HG03103 (cell line): ENCODE results near the gene PRKAR1B.
"Not testable (repeated sequence)": the region's sequence is repeated elsewhere in the genome, so short reads cannot be mapped to it uniquely, and the experiment has no call there.

Experiments used
- ATAC-seq: cut with Tn5 transposase; IDR thresholded peaks from one replicate; pipeline ENCODE4 v1.9.1; 2021; ENCODE audit warnings: low read depth; ENCODE audit not compliant: unreplicated experiment

Gene PRKAR1B

GRCh38 chr7:564176-564865 is 162.8 kb downstream of the PRKAR1B start:
- no peak for ATAC-seq

- ATAC-seq: no peak
Observed at GRCh38 chr7:563629-564170, 163.4 kb downstream of the PRKAR1B start.

GRCh38 chr7:562789-563628 is 164.1 kb downstream of the PRKAR1B start:
- ATAC-seq: no peak

- ATAC-seq: no peak
Observed at GRCh38 chr7:562374-562675, 164.8 kb downstream of the PRKAR1B start.

GRCh38 chr7:561631-562373 is 165.3 kb downstream of the PRKAR1B start:
- ATAC-seq: no peak

- no peak for ATAC-seq
Observed at GRCh38 chr7:560966-561630, 166.0 kb downstream of the PRKAR1B start.

GRCh38 chr7:559396-559705 is 167.7 kb downstream of the PRKAR1B start:
- ATAC-seq: no peak

GRCh38 chr7:557558-557881 is 169.6 kb downstream of the PRKAR1B start:
- no peak for ATAC-seq

- no peak for ATAC-seq
Observed at GRCh38 chr7:556837-557557, 170.1 kb downstream of the PRKAR1B start.

GRCh38 chr7:556291-556826 is 170.7 kb downstream of the PRKAR1B start:
- no peak for ATAC-seq

- no peak for ATAC-seq
Observed at GRCh38 chr7:555551-556160, 171.4 kb downstream of the PRKAR1B start.

GRCh38 chr7:553636-554111 is 173.4 kb downstream of the PRKAR1B start:
- ATAC-seq: no peak

- no peak for ATAC-seq
Observed at GRCh38 chr7:552868-553635, 174.0 kb downstream of the PRKAR1B start.

GRCh38 chr7:552151-552867 is 174.8 kb downstream of the PRKAR1B start:
- ATAC-seq: not testable (repeated sequence)

GRCh38 chr7:551615-551970 is 175.5 kb downstream of the PRKAR1B start:
- not testable (repeated sequence) for ATAC-seq

- ATAC-seq: no peak
Observed at GRCh38 chr7:550881-551614, 176.0 kb downstream of the PRKAR1B start.

GRCh38 chr7:549891-550625 is 177.0 kb downstream of the PRKAR1B start:
- ATAC-seq: no peak
